Globus pallidus (tissue), 1 donor: ENCODE data around the gene KCNAB3.
"Not testable (repeated sequence)": the region's sequence is repeated elsewhere in the genome, so short reads cannot be mapped to it uniquely, and the experiment has no call there.

ENCODE experiments used
- DNase-seq: peaks from one replicate; pipeline ENCODE4 v3.0.0-alpha.2; 2015; ENCODE audit warnings: low spot score

The KCNAB3 gene

DNA sequence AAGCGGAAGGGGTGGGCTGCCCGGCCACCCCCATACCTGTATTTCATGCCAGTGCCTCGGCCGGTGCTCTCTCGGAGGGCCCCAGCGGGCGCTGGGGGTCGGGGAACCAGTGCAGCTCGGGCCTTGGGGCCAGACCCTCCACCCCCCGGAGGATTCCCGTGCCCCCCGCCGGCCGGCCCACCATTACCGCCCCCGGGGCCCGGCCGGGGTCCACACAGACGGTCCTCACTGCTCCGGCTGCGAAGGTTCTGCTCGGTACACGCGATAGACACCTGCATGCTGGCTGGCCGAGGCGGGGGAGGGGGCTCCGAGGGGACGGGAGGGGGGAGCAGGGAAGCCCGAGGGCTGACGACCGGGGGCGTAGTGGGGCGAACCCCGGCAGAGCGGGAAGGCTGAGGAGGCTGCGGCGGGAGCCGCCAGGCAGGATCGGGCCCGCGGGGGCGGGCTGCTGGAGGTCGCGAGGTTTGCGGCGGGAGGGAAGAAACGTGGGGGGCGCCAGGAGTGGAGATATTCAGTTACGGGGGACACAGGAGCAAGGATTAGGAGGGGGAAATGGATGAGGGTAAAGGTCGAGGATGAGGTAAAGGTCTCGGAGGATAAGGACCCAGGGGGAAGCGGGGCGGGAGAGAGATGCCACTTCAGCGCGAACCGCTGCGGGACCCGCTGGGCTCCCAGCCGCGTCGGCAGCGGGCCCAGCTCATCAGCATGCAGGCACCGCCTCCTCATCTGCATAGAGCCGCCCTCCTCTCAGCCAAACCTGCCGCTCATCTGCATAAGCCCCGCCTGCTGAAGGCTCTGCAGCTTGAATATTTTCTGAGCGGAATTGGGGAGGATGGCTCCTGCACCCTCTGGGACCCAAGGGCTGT lies at the start of gene KCNAB3:
Gene KCNAB3, minus strand, starts transcription at position 699 of the 866 bp plus-strand sequence. Its CDS starts 421 bp downstream, at position 278.
- DNase-seq = peak; percentile 66

DNA sequence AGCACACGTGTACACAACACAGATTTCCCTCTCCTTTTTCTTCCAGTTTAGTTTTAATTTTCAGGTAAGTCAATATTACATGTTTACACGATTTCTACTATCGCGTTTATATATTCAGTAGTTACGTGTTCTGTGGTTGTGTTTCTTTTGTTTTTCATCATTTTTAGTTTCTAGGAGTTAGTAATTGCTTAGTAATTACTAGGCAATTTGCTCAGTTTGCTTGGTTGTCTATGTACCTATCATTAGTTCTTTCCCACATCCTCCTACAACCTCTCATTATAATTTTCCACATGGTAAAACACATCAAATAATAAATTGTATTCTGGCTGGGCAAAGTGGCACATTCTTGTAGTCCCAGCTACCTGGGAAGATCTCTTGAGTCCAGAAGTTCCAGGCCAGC lies 48.1 kb upstream of the KCNAB3 start:
- DNase-seq = no peak

DNA sequence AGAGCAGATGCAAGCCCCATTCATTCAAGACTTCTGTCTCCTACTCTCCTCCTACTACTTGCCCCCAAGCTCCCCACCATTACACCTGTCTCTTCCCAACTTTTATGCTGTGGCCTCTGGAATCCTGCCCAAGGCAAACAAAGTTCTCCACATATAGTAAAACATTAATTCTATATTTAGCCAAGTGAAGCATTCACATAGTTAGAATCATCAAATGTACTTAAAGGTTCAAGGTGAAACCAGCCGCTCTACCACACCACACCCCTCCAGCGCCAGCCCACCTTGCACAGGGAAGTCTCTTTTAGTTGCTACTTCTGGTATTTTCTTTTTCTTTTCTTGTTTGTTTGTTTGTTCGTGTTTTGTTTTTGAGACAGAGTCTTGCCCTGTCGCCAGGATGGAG lies 47.4 kb upstream of the KCNAB3 start:
- no peak for DNase-seq

DNA sequence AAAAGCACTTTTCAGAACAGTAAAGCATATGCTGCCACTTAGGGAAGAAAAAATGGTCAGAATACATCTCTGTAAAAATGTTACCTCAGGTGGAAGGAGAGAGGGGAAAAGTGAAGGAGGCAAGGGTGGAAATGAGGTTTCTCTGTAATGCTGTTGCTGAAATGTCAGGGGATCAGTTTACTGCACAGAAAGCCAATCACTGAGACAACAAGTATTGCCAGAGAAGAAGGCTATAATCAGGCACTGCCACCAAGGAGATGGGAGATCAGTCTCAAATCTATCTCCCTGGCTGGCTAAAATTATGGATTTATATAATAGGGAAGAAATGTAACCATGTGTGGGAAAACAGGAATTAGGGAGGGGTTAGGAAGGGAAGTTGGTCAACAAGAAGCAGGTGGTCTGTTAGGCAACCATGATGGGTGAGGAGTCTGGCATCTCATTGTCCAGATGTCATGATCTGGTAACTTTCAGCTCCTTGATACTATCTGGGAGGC lies 45.0 kb upstream of the KCNAB3 start:
- no peak for DNase-seq

DNA sequence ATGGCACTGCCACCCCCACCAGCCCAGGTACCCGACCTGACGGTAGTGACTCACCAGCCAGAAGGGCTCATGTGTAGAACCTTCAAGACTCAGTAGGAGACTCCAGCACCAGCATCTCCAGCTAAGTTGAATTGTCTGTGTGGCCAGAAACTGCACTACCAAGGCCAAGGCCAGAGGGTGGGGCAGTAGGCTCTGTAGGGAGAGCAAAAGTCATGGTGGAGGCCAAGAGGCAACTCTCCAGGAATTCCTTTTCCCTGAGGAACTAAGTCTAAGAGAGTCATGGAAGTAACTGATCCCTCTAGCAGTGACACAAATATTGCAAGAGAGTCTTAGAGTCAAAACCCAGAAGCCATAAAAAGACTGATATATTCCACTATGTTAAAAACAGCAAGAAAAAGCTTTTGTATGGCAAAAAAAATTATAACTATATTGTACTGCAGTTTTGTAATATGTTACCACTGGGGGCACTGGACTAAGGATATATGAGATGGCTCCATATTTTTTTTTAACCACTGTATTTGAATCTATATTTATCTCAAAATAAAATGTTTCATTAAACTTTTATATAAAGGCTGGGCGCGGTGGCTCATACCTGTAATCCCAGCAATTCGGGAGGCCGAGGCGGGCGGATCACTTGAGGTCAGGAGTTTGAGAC lies 42.6 kb upstream of the KCNAB3 start:
- no peak for DNase-seq

DNA sequence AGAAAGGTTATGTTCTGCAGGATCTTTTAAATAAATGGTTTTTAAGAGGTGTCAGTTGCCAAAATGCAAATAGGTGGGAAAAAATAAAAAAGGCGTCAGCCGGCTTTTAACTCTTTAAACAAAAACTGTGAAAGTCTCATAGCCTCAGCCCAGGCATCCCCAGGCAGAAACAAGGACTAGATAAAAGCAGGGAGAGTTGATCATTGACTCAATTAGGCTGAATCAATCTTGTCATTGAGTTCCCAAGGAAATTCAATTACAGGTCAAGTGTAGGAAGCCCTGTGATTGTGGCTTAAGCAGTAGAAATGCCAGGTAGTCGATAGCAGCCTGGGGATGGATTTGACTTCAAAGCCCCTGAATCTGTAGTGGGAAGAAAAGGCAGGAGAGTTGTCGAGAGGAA lies 42.0 kb upstream of the KCNAB3 start:
- no peak for DNase-seq

DNA sequence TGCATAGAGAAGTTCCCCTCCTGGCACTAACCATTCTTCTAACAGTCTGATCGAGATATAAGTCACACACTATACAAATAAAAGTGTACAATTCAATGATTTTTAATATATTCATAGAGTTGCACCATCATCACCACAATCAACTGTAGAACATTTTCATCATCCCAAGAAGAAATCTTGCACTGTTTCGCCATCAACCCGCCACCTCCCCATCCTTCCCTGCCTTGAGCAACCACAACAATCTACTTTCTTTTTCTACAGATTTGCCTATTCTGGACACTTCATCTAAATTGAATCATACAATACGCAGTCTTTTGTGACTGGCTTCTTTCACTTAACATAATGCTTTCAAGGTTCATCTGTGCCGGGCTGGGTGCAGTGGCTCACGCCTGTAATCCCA lies 39.8 kb upstream of the KCNAB3 start:
- DNase-seq = no peak

DNA sequence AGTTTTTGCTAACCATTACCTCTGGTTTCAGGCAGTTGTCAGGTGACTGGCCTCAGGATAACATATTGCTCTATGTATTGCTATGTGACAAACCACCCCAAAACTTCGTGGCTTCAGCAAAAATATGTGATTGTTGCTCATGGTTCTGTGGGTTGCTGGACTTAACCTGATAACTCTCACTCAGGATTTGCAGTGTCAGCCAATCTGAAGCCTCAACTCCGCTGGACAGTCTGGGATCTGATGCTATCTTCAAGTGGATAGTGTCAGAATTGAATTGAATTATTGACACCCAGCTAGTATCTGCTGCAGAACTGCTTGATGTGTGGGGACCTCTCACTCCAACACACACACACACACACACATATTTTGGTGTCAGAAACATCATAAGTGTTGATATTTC lies 38.1 kb upstream of the KCNAB3 start:
- no peak for DNase-seq

DNA sequence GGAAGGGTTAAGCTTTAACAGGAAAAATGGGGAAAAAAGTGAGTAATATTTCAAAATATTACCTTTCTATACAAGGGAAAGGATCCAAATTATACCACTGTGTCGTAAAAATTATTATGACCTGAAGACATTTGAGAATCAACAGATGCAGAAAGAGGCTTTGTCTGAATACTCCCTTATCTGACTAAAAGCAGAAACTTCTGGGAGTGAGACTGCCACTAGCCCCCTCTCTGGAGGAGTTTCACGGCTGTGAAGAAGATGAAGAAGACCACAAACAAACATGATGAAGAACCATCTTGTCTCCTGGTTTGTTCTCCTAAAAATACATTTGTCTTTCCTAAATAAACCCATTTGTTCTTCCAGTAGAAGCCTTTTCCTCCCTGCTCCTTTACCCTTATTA lies 31.8 kb upstream of the KCNAB3 start:
- DNase-seq = no peak

DNA sequence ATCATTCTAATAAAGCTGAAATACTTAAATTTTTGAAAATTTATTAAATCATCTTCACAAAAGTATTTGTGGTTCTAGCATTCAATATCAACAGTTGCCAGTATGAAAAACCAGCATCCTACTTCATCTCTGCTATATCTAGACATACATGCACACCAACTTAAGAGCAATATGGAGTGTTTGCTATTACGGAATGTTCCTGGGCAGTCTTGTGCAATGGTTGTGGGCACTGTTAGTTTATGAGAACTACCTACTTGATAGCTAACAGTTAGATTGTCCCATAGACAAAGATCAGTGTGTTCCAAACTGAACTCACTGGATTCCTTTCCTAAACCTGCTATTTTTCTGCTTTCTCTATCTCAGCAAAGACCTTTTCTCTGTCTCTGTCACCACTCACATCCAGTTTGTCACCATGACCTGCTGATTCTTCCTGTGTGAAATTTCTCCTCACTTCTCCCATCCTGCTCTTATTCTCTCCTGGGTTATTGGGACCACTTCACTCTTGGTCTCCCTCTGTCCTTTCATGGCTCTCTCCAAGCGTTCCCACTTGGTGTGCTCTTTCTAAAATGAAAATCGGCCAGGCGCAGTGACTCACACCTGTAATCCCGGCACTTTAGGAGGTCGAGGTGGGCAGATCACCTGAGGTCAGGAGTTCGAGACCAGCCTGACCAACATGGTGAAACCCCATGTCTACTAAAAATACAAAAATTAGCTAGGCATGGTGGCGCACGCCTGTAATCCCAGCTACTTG lies 30.0 kb upstream of the KCNAB3 start:
- no peak for DNase-seq

DNA sequence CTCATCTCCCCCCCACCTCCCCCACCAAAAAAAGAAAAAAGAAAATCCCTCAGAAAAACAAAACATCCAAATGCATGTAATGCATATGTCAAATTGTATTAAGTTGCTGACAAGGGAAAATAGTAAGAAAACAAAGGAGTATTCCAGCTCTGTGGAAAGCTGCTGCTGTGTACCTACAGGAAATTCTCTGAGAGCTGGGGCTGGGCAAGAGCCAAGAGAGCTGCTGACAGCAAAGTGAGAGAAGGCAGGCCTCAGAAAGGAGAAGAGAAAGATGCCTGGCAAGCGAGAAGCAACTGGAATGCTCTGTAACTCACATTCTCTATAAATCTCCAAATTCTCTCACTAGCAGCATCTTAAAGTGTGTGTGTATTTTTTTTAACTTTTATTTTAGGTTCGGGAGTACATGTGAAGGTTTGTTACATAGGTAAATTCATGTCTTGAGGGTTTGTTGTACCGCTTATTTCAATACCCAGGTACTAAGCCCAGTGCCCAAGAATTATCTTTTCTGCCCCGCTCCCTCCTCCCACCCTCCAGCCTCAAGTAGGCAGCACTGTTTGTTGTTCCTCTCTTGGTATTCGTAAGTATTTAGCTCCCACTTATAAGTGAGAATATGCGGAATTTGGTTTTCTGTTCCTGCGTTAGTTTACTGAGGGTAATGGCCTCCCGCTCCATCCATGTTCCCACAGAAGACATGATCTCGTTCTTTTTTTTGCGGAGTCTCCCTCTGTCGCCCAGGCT lies 26.7 kb upstream of the KCNAB3 start:
- no peak for DNase-seq

DNA sequence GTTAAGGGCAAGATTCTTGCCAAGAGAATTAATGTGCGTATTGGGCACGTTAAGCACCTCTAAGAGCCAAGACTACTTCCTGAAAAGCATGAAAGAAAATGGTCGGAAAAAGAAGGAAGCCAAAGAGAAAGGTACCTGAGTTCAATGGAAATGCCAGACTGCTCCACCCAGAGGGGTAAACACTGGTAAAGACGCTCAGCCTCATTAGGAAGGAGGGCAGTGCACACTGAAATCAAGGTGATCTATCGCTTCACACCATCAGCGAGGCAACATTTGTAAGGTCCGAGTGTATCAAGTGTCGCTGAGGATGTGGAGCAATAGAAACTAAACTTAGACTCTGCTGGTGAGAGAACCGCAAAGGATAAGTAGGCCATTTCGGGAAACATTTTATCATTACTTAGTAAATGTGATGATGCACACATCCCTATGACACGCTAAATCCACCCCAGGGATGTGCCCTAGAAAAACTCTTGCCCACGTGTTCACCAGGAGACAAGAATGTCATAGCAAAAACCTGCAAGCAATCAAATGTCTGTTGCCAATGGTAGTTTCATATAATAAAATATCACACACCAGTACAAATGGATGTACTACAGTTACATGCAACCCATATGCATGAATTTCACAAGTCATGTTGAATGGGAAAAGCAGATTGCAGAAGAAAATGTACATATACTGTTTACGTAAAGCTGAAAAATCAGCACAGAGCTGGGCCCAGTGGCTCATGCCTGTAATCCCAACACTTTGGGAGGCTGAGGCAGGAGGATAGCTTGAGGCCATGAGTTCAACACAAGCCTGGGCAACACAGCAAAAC lies 26.0 kb upstream of the KCNAB3 start:
- no peak for DNase-seq

DNA sequence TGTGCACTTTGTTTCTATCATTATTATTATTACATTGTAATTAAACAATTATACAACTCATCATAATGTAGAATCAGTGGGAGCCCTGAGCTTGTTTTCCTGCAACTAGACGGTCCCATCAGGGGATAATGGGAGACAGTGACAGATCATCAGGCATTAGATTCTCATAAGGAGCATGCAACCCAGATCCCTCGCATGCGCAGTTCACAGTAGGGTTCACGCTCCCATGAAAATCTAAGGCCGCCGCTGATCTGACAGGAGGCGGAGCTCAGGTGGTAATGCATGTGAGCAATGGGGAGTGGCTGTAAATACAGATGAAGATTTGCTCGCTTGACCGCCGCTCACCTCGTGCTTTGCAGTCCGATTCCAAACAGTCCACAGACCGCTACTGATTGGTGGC lies 23.6 kb upstream of the KCNAB3 start:
- not testable (repeated sequence) for DNase-seq

DNA sequence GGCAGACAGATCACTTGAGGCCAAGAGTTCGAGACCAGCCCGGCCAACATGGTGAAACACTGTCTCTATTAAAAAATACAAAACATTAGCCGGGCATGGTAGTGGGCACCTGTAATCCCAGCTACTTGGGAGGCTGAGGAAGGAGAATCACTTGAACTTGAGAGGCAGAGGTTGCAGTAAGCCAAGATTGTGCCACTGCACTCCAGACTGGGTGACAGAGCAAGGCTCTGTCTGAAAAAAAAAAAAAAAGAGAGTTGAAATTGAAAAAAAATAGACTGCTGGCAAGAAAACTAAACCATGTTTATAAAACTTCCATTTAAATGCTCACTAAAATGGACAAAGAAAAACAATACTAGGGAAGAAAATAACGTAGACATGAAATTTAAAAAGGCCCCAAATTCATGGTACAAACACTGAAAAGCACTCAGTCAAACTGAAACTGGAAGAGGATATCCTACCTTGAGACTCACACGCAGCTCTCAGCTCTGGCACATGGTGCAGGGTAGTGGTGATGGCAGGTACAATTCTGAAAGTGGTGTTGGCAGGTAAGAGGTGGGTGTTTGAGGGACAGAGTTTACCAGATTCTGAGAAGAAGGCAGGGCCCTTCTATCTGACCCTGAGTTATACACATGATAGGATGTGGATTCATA lies 21.6 kb upstream of the KCNAB3 start:
- DNase-seq = no peak

DNA sequence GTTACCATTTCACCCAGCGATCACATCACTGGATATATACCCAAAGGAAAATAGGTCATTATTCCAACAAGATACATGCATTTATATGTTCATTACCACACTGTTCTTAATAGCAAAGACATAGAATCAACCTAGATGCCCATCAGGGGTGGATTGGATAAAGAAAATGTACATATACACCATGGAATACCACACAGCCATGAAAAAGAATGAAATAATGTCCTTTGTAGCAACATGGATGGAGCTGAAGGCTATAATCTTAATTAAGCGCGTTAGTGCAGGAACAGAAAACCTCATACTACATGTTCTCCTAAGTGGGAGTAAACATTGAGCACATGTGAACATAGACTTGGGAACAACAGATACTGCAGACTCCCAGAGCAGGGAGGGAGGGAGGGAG lies 20.9 kb upstream of the KCNAB3 start:
- DNase-seq = no peak

DNA sequence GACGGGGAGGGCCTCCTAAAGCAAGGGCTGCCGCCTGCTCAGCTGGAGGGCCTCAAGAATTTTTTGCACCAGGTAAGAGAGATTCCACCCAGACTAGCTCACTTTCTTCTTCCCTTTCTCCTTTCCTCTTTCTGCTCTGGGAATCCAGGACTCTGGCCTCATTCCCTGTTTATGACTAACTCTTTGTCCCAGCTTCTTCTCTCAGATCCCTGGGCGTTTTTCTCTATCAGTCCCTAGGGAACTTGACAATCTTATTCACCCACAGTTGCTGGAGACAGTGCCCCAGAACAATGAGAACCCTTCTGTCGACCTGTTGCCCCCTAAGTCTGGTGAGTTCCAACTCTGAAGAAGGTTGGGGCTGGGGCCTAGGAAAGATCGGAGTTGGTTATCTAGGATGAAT lies 18.0 kb upstream of the KCNAB3 start:
- DNase-seq = no peak

DNA sequence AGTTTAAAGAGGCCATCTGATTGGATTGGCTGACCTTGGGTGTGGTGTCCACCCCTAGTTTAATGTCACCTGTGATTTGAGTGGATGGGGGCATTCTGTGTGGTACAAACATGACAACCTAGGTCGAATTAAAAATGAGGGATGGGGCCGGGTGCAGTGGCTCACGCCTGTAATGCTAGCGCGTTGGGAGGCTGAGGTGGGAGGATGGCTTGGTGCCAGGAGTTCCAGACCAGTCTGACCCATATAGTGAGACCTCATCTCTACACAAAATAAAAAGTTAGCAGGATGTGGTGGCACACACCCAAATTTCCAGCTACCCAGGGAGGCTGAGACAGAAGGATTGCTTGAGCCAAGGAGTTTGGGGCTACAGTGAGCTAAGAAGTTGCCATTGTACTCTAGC lies 16.8 kb upstream of the KCNAB3 start:
- no peak for DNase-seq

DNA sequence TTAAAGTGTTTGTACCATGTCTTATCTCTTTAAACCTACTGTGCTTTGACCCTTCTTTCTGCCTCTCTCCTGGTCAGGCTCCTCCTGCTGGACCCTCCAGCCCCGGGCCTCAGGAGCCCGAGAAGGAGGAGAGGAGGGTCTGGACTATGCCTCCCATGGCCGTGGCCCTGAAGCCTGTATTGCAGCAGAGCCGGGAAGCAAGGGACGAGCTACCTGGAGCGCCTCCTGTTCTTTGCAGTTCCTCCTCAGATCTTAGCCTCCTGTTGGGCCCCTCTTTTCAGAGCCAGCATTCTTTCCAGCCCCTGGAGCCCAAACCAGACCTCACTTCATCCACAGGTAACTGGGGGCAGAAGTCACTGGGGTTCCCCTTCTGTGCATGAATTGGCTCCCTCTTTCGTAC lies 16.0 kb upstream of the KCNAB3 start:
- DNase-seq = no peak

DNA sequence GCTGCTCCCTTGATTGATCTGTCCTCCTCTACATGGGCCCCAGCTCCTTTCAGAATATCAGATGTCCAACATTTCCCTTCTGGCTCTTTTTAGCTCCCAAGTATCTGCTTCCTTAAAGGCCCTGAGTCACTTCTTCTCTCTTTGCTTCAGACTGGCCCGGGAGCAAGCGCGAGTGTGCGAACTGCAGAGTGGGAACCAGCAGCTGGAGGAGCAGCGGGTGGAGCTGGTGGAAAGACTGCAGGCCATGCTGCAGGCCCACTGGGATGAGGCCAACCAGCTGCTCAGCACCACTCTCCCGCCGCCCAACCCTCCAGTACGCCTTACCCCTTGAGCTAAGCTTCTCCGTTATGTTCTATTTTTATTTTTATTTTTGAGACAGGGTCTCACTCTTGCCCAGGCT lies 14.7 kb upstream of the KCNAB3 start:
- no peak for DNase-seq

DNA sequence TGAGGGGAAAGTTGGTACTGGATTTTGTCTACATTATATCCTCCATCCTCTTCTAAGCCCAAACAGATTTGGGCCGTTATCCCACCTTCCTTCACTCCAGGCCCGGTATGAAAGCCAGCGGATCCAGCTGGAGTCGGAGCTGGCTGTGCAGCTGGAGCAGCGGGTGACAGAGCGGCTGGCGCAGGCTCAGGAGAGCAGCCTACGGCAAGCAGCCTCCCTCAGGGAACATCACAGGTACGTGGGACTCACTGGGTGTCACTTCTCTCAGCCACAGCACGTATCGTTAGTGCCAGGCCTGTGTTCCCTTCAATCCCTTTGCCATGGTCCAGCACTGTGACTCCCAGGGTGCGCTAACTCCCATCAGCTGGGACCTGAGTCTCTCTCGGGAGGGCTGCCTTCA lies 13.6 kb upstream of the KCNAB3 start:
- no peak for DNase-seq

DNA sequence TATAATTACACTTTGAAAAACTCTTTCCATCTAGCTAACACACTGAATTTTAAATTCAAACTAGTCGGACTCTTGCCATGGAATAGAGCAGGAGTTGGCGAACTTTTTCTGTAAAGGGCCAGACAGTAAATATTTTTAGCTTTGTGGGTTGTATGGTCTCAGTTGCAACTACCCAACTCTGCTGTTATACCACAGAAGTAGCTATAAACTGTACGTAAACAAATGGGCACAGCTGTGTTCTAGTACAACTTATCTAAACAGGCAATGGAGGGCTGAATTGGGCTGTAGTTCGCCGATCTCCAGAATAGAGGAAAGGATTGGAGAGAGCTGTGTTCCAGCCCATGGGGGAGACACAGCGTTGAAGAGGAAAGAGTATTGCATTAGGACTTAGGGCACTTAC lies 11.1 kb upstream of the KCNAB3 start:
- DNase-seq = no peak
